Lower leg skin (tissue), 4 donors: ENCODE measurements around the gene GAGE12E. TPM values are rescaled to one million over a fixed set of nuclear protein-coding genes. Genes with fewer than 3 reads are reported as not detected.
"Not testable (repeated sequence)": the region's sequence is repeated elsewhere in the genome, so short reads cannot be mapped to it uniquely, and the experiment has no call there.

ENCODE experiments used
- DNase-seq, 2 donors: peaks; one replicate each; pipeline ENCODE4 v3.0.0-alpha.2; 2019; ENCODE audit warnings: low spot score in 2 of 2
- H3K4me3 ChIP-seq: fragments of 200-600 bp; sonication (generic); 2 replicates; pipeline ENCODE4 v1.5.1; 2017; ENCODE audit warnings: mild to moderate bottlenecking, low read depth; ENCODE audit not compliant: poor library complexity, severe bottlenecking
- WGBS, 2 donors: methylation state at CpG; one replicate each; pipeline ENCODE4 v1.1.5; 2018; 5-methylcytosine and 5-hydroxymethylcytosine counted together
- intact Hi-C: fragments of 100-400 bp; cut with DNase I; formaldehyde crosslinking; loops from one replicate; pipeline ENCODE4 v1.15.0; 2023; ENCODE audit warnings: low total_unique reads
- total RNA-seq, 4 donors: library from RNA; depleted of rRNA; stranded (reverse); fragments of >200 nt; gene quantifications; one replicate each; pipeline ENCODE4 v1.1.0, GENCODE V29; 2016

The GAGE12E gene, protein sequence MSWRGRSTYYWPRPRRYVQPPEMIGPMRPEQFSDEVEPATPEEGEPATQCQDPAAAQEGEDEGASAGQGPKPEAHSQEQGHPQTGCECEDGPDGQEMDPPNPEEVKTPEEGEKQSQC
- not detected for total RNA-seq

DNA sequence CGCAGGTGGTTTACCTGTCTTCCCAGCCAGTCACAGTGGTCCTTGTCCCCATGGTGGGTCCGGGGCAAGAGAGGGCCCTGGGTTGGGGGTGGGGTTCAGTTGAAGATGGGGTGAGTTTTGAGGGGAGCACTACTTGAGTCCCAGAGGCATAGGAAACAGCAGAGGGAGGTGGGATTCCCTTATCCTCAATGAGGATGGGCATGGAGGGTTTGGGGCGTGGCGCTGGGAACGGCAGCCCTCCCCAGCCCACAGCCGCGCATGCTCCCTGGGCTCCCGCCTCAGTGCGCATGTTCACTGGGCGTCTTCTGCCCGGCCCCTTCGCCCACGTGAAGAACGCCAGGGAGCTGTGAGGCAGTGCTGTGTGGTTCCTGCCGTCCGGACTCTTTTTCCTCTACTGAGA is at the start of gene GAGE12E:
Gene GAGE12E, plus strand, starts transcription at position 301 of the 400 bp plus-strand sequence. CDS start 1,155 bp downstream, outside the sequence.
- whole genome bisulfite sequencing, 2 donors: no CpG with 5 or more reads among the region's 16 CpGs
- H3K4me3 ChIP-seq, intact Hi-C loops, DNase-seq: not testable (repeated sequence)

DNA sequence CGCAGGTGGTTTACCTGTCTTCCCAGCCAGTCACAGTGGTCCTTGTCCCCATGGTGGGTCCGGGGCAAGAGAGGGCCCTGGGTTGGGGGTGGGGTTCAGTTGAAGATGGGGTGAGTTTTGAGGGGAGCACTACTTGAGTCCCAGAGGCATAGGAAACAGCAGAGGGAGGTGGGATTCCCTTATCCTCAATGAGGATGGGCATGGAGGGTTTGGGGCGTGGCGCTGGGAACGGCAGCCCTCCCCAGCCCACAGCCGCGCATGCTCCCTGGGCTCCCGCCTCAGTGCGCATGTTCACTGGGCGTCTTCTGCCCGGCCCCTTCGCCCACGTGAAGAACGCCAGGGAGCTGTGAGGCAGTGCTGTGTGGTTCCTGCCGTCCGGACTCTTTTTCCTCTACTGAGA is 19.2 kb upstream of the GAGE12E start, which contains the start of gene GAGE12C:
Gene GAGE12C, plus strand, starts transcription at position 301 of the 400 bp plus-strand sequence. CDS start 1,155 bp downstream, outside the sequence.
- not testable (repeated sequence) for H3K4me3 ChIP-seq

DNA sequence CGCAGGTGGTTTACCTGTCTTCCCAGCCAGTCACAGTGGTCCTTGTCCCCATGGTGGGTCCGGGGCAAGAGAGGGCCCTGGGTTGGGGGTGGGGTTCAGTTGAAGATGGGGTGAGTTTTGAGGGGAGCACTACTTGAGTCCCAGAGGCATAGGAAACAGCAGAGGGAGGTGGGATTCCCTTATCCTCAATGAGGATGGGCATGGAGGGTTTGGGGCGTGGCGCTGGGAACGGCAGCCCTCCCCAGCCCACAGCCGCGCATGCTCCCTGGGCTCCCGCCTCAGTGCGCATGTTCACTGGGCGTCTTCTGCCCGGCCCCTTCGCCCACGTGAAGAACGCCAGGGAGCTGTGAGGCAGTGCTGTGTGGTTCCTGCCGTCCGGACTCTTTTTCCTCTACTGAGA is 9.7 kb upstream of the GAGE12E start, which contains the start of gene GAGE12D:
Gene GAGE12D, plus strand, starts transcription at position 301 of the 400 bp plus-strand sequence. CDS start 1,155 bp downstream, outside the sequence.
- WGBS, 2 donors: no CpG with 5 or more reads among the region's 16 CpGs
- DNase-seq, intact Hi-C loops, H3K4me3 ChIP-seq: not testable (repeated sequence)

More for the DNA sequence above, 19.2 kb upstream of the GAGE12E start, which contains the start of gene GAGE12C:
- no CpG with 5 or more reads among the region's 16 CpGs for WGBS, 2 donors
- intact Hi-C loops, DNase-seq: not testable (repeated sequence)

DNA sequence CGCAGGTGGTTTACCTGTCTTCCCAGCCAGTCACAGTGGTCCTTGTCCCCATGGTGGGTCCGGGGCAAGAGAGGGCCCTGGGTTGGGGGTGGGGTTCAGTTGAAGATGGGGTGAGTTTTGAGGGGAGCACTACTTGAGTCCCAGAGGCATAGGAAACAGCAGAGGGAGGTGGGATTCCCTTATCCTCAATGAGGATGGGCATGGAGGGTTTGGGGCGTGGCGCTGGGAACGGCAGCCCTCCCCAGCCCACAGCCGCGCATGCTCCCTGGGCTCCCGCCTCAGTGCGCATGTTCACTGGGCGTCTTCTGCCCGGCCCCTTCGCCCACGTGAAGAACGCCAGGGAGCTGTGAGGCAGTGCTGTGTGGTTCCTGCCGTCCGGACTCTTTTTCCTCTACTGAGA is 9.5 kb downstream of the GAGE12E start, which contains the start of gene GAGE12F:
Gene GAGE12F, plus strand, starts transcription at position 301 of the 400 bp plus-strand sequence. CDS start 1,155 bp downstream, outside the sequence.
- DNase-seq, H3K4me3 ChIP-seq, intact Hi-C loops: not testable (repeated sequence)
- no CpG with 5 or more reads among the region's 16 CpGs for WGBS, 2 donors

DNA sequence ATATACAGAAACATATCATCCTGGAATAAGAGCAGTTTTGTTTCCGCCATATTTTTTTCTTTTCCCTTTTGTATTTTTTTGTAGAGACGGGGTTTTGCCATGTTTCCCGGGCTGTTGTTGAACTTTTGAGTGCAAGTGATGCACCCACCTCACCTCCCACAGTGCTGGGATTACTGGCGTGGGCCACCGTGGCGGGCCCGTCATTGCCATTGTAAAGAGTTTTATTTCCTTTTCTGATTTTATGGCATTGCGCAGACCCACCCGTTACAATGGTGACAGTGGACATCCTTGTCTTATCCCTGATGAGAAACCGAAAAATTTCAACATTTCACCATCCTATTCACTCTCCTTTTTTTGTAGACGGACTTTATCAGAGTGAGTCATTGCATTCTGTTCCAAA is 17.6 kb downstream of the GAGE12E start:
- DNase-seq, intact Hi-C loops, H3K4me3 ChIP-seq: not testable (repeated sequence)
- WGBS, 2 donors: 98% methylated on average over 7 of the region's 11 CpGs; no CpG with 5 or more reads in 1 of the 2 donors

DNA sequence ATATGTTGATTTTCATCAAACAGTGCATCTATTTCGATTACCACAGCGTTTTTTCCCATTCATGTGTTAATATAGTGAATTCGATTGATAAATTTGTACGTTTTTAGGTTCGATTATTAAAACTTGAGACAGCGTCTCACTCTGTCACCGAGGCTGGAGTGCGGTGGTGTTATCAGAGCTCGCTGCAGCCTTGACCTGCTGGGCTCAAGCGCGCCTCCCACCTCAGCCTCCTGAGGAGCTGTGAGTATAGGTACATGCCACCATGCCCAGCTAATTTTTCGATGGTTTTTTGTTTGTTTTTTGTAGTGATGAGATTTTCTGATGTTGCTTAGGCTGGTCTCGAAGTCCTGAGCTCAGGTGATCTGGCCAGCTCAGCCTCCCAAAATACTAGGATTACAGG is 18.1 kb downstream of the GAGE12E start:
- H3K4me3 ChIP-seq, intact Hi-C loops, DNase-seq: not testable (repeated sequence)
- WGBS, 2 donors: 99% methylated on average over 10 of the region's 13 CpGs; no CpG with 5 or more reads in 1 of the 2 donors

DNA sequence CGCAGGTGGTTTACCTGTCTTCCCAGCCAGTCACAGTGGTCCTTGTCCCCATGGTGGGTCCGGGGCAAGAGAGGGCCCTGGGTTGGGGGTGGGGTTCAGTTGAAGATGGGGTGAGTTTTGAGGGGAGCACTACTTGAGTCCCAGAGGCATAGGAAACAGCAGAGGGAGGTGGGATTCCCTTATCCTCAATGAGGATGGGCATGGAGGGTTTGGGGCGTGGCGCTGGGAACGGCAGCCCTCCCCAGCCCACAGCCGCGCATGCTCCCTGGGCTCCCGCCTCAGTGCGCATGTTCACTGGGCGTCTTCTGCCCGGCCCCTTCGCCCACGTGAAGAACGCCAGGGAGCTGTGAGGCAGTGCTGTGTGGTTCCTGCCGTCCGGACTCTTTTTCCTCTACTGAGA is 19.0 kb downstream of the GAGE12E start, which contains the start of gene GAGE12G:
Gene GAGE12G, plus strand, starts transcription at position 301 of the 400 bp plus-strand sequence. CDS start 1,155 bp downstream, outside the sequence.
- intact Hi-C loops, H3K4me3 ChIP-seq, DNase-seq: not testable (repeated sequence)
- WGBS, 2 donors: no CpG with 5 or more reads among the region's 16 CpGs

DNA sequence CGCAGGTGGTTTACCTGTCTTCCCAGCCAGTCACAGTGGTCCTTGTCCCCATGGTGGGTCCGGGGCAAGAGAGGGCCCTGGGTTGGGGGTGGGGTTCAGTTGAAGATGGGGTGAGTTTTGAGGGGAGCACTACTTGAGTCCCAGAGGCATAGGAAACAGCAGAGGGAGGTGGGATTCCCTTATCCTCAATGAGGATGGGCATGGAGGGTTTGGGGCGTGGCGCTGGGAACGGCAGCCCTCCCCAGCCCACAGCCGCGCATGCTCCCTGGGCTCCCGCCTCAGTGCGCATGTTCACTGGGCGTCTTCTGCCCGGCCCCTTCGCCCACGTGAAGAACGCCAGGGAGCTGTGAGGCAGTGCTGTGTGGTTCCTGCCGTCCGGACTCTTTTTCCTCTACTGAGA is 28.6 kb downstream of the GAGE12E start, which contains the start of gene GAGE12H:
Gene GAGE12H, plus strand, starts transcription at position 301 of the 400 bp plus-strand sequence. CDS start 1,155 bp downstream, outside the sequence.
- intact Hi-C loops, DNase-seq, H3K4me3 ChIP-seq: not testable (repeated sequence)
- WGBS, 2 donors: no CpG with 5 or more reads among the region's 16 CpGs

DNA sequence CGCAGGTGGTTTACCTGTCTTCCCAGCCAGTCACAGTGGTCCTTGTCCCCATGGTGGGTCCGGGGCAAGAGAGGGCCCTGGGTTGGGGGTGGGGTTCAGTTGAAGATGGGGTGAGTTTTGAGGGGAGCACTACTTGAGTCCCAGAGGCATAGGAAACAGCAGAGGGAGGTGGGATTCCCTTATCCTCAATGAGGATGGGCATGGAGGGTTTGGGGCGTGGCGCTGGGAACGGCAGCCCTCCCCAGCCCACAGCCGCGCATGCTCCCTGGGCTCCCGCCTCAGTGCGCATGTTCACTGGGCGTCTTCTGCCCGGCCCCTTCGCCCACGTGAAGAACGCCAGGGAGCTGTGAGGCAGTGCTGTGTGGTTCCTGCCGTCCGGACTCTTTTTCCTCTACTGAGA is 38.1 kb downstream of the GAGE12E start, which contains the start of gene GAGE2A:
Gene GAGE2A, plus strand, starts transcription at position 301 of the 400 bp plus-strand sequence. CDS start 1,155 bp downstream, outside the sequence.
- H3K4me3 ChIP-seq, DNase-seq, intact Hi-C loops: not testable (repeated sequence)
- no CpG with 5 or more reads among the region's 16 CpGs for WGBS, 2 donors

DNA sequence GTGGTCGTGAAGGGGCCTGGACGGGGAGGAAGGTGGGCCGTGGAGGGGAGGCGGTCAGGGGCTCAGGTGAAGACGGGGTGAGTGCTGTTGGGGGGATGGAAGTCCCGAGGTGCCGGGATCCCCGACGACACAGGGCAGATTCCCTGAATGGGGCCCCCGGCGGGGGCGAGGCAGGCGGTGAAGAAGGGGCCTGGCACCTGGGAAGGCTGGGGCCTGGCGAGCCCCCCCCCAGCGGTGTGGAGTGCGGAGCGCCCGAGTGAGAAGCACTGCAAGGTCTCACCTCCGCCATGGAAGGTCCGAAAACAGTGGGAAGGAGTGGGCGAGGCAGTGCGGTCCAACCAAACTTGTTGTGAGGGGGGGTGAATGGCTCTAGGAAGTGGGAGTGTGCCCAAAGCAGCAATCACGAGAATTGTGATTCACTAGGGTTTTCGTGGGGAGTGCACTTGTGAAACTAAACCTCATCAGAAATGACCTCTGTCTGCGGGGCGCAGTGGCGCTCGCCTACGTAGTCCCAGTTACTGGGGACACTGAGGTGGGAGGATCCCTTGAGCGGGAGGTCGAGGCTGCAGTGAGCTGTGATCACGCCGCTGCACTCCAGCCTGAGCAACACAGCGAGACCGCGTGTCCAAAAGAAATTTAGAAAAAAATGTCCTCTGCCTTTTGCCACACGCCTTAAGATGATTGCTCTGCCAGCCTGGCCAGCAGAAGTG is 38.8 kb downstream of the GAGE12E start:
- peak in 1 of 2 donors; percentile 91 for DNase-seq
- intact Hi-C loops, H3K4me3 ChIP-seq: not testable (repeated sequence)
- 90 to 94% methylated on average over 27 to 32 of the region's 37 CpGs for WGBS, 2 donors

DNA sequence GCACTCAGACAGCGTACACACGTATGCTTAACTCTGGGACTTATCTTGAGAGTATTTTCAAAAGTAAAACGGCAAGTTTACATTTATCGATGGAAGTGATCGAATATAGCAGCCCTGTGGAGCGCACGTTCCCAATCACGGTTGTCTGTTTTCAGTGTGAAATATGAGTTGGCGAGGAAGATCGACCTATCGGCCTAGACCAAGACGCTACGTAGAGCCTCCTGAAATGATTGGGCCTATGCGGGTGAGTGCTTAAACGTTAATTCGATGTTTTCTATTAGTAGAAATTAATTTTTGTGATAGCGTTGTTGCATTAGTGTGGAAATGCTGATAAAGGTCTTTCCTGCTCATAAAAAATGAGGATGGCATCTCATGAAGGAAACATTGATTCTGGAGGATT is 39.4 kb downstream of the GAGE12E start:
- 88 to 97% methylated on average over 14 to 15 of the region's 17 CpGs for WGBS, 2 donors

DNA sequence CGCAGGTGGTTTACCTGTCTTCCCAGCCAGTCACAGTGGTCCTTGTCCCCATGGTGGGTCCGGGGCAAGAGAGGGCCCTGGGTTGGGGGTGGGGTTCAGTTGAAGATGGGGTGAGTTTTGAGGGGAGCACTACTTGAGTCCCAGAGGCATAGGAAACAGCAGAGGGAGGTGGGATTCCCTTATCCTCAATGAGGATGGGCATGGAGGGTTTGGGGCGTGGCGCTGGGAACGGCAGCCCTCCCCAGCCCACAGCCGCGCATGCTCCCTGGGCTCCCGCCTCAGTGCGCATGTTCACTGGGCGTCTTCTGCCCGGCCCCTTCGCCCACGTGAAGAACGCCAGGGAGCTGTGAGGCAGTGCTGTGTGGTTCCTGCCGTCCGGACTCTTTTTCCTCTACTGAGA is 47.6 kb downstream of the GAGE12E start, which contains the start of gene GAGE1:
Gene GAGE1, plus strand, starts transcription at position 301 of the 400 bp plus-strand sequence. CDS start 1,155 bp downstream, outside the sequence.
- DNase-seq, H3K4me3 ChIP-seq, intact Hi-C loops: not testable (repeated sequence)
- WGBS, 2 donors: no CpG with 5 or more reads among the region's 16 CpGs

More for the DNA sequence above, 39.4 kb downstream of the GAGE12E start:
- DNase-seq, H3K4me3 ChIP-seq, intact Hi-C loops: not testable (repeated sequence)
